OCI-LY7 (cell line): Measurements from ENCODE around the gene MAN1C1.

Source experiments
- CTCF ChIP-seq: fragments of 200-600 bp; sonication (generic); conservative IDR thresholded peaks from 2 replicates; pipeline ENCODE4 v1.5.1; 2014; ENCODE audit warnings: mild to moderate bottlenecking, antibody characterized with exemption, low read length, moderate library complexity, mixed read lengths
- EZH2phosphoT487 ChIP-seq: fragments of 200-600 bp; sonication (generic); IDR thresholded peaks from 2 replicates; pipeline ENCODE4 v1.6.1; 2018; ENCODE audit warnings: low read depth, borderline replicate concordance, mild to moderate bottlenecking, mixed run types, antibody characterized with exemption, low read length, moderate library complexity, mixed read lengths

GRCh38 chr1:25702101-25702775, 85.6 kb downstream of the MAN1C1 start:
- TF ChIP-seq CTCF = no peak
- no peak for TF ChIP-seq EZH2phosphoT487
